ENCODE data around the gene OR52B6.
A peak's percentile ranks its signal among the peaks of the same experiment; 100 is the strongest.

OR52B6 gene

GRCh38 chr11:5605849-5606248 is 25.2 kb downstream of the OR52B6 start:
- peaks cover 0 to 8% of the 10 kb centered on the region in 2 donors for H3K4me1 Mint-ChIP-seq
- no peak overlapping the region for H3K4me3 Mint-ChIP-seq
- H3K36me3 Mint-ChIP-seq: no peaks in the 10 kb centered on the region
- DNase-seq (no peak), ATAC-seq (replicated peaks) (no peak)
- no peaks in the 10 kb centered on the region for H3K27me3 Mint-ChIP-seq
- H3K9me3 Mint-ChIP-seq: no peaks in the 10 kb centered on the region
- no peak overlapping the region for H3K27ac Mint-ChIP-seq

- peaks cover 0 to 11% of the 10 kb centered on the region in 2 donors for H3K4me1 Mint-ChIP-seq
- no peaks in the 10 kb centered on the region for H3K27me3 Mint-ChIP-seq
- no peaks in the 10 kb centered on the region for H3K36me3 Mint-ChIP-seq
- no peak overlapping the region for H3K27ac Mint-ChIP-seq
- H3K9me3 Mint-ChIP-seq: no peaks in the 10 kb centered on the region
- H3K4me3 Mint-ChIP-seq: no peak overlapping the region
- ATAC-seq (replicated peaks): no peak
- no peak for DNase-seq
Observed at GRCh38 chr11:5608808-5609207, 28.1 kb downstream of the OR52B6 start.

- Mint-ChIP-seq H3K4me1 (peaks cover 0 to 11% of the 10 kb centered on the region in 2 donors), H3K36me3 (no peaks in the 10 kb centered on the region), H3K4me3 (no peak overlapping the region), H3K27me3 (no peaks in the 10 kb centered on the region), H3K9me3 (no peaks in the 10 kb centered on the region), H3K27ac (no peak overlapping the region)
- no peak for ATAC-seq (replicated peaks)
- no peak for DNase-seq
Observed at GRCh38 chr11:5610446-5610845, 29.8 kb downstream of the OR52B6 start.

DNA sequence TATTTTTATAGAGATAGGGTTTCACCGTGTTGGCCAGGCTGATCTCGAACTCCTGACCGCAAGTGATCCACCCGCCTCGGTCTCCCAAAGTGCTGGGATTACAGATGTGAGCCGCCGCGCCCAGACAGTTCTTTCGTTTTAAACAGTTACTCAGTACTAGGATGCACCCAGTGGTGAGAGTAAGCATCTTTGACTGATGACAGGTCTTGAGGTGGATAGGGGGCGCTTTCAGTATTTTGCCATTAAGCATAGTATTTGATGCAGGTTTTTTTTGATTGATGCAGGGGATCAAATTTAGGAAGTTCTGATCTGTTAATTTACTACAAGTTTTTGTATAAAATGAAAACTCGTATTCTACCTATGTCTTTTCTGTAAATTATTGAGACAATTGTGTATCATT is 30.9 kb downstream of the OR52B6 start:
- Mint-ChIP-seq H3K4me1 (peaks cover 0 to 11% of the 10 kb centered on the region in 2 donors), H3K4me3 (no peak overlapping the region), H3K36me3 (peaks cover 0 to 2% of the 10 kb centered on the region in 2 donors), H3K27ac (no peak overlapping the region), H3K27me3 (no peaks in the 10 kb centered on the region), H3K9me3 (no peaks in the 10 kb centered on the region)
- no peak for ATAC-seq (replicated peaks)
- no peak for DNase-seq

GRCh38 chr11:5618807-5619206 is 38.1 kb downstream of the OR52B6 start:
- Mint-ChIP-seq H3K4me3 (no peak overlapping the region), H3K36me3 (peaks cover 0 to 2% of the 10 kb centered on the region in 2 donors), H3K4me1 (peaks cover 0 to 2% of the 10 kb centered on the region in 2 donors), H3K9me3 (no peaks in the 10 kb centered on the region), H3K27me3 (no peaks in the 10 kb centered on the region), H3K27ac (no peak overlapping the region)
- ATAC-seq (replicated peaks) (no peak), DNase-seq (no peak)

GRCh38 chr11:5620651-5621521 is 40.2 kb downstream of the OR52B6 start:
- no peaks in the 10 kb centered on the region for H3K27me3 Mint-ChIP-seq
- DNase-seq (no peak), ATAC-seq (replicated peaks) (no peak)
- peaks cover 0 to 2% of the 10 kb centered on the region in 2 donors for H3K36me3 Mint-ChIP-seq
- peaks cover 10 to 16% of the 10 kb centered on the region in 2 donors for H3K4me1 Mint-ChIP-seq
- no peaks in the 10 kb centered on the region for H3K9me3 Mint-ChIP-seq
- H3K4me3 Mint-ChIP-seq: no peak overlapping the region
- peak overlapping the region; percentile 14 for H3K27ac Mint-ChIP-seq

DNA sequence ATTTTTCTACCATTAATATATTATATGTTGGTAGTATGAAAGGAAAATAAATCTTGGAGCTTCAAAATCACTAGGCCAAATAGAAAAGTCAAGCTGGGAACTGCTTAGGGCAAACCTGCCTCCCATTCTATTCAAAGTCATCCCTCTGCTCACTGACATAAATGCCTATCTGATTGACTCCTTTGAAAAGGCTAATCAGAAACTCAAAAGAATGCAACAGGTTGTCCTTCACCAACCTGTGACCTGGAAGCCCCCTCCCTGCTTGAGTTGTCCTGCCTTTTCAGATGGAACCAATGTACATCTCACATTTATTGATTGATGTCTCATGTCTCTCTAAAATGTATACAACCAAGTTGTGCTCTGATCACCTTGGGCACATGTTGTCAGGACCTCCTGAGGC is 40.9 kb downstream of the OR52B6 start:
- no peaks in the 10 kb centered on the region for H3K27me3 Mint-ChIP-seq
- peaks cover 16 to 23% of the 10 kb centered on the region in 2 donors for H3K4me1 Mint-ChIP-seq
- no peak for DNase-seq
- H3K9me3 Mint-ChIP-seq: no peaks in the 10 kb centered on the region
- H3K4me3 Mint-ChIP-seq: no peak overlapping the region
- ATAC-seq (replicated peaks): no peak
- H3K36me3 Mint-ChIP-seq: peaks cover 2 to 4% of the 10 kb centered on the region in 2 donors
- H3K27ac Mint-ChIP-seq: no peak overlapping the region

DNA sequence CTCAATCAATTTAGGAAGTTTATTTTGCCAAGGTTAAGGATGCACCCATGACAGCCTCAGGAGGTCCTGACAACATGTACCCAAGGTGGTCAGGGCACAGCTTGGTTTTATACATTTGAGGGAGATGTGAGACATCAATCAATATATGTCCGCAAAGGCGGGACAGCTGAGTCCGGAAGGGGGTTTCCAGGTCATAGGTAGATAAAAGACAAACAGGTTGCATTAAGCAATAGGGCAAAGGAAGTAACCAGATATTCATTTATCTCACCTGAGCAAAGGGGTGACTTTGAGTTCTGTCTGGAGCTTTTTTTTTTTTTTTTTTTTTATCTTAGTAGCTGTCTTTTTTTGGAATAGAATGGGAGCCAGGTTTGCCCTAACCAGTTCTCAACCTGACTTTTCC is 42.1 kb downstream of the OR52B6 start:
- Mint-ChIP-seq H3K9me3 (no peaks in the 10 kb centered on the region), H3K4me1 (peaks cover 27 to 35% of the 10 kb centered on the region in 2 donors), H3K27ac (no peak overlapping the region), H3K27me3 (no peaks in the 10 kb centered on the region), H3K4me3 (peak overlapping the region in 1 of 2 donors; percentile 37), H3K36me3 (peaks cover 2 to 7% of the 10 kb centered on the region in 2 donors)
- ATAC-seq (replicated peaks) (no peak), DNase-seq (no peak)

- peak; percentile 98 to 99 for ATAC-seq (replicated peaks)
- H3K36me3 Mint-ChIP-seq: peaks cover 2 to 7% of the 10 kb centered on the region in 2 donors
- H3K4me1 Mint-ChIP-seq: peaks cover 27 to 48% of the 10 kb centered on the region in 2 donors
- peak; percentile 66 for DNase-seq
- H3K27ac Mint-ChIP-seq: peak within 1 kb of the TSS; percentile 89
- no peaks in the 10 kb centered on the region for H3K27me3 Mint-ChIP-seq
- peak within 1 kb of the TSS; percentile 79 to 89 for H3K4me3 Mint-ChIP-seq
- peaks cover 1 to 4% of the 10 kb centered on the region in 2 donors for H3K9me3 Mint-ChIP-seq
Observed at GRCh38 chr11:5624489-5625279, 44.0 kb downstream of the OR52B6 start, which contains the start of gene TRIM34. TSS of gene TRIM34 (plus strand) at chr11:5625001. CDS start at chr11:5632332, 7,331 bp downstream.

DNA sequence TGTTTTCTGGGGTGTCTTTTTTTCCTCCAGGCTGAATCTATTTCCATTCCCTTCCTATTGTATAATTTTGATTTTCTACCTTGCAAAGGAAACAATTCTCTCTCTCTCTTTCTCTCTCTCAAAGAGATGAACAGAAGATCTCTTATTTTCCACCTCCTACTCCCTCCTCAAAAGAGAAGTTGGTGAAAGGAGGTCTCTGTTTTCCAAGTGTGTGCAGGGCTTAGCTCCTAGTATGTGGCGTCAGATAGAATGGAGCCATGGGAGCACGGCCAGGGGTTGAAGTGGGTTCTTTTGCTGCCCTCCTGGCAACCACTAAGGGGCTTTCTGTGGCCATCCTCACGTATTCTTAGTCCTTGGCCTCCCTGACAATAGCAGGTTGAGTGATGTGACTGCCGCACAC is 44.6 kb downstream of the OR52B6 start:
- H3K36me3 Mint-ChIP-seq: peaks cover 4 to 9% of the 10 kb centered on the region in 2 donors
- peak overlapping the region; percentile 79 to 89 for H3K4me3 Mint-ChIP-seq
- DNase-seq (no peak), ATAC-seq (replicated peaks) (peak in 1 of 2 donors; percentile 4)
- no peaks in the 10 kb centered on the region for H3K27me3 Mint-ChIP-seq
- peaks cover 29 to 52% of the 10 kb centered on the region in 2 donors for H3K4me1 Mint-ChIP-seq
- H3K27ac Mint-ChIP-seq: peak overlapping the region; percentile 88
- H3K9me3 Mint-ChIP-seq: peaks cover 1 to 4% of the 10 kb centered on the region in 2 donors

- Mint-ChIP-seq H3K27ac (peak overlapping the region; percentile 88), H3K36me3 (peaks cover 6 to 10% of the 10 kb centered on the region in 2 donors), H3K4me3 (peak overlapping the region; percentile 79 to 89), H3K4me1 (peaks cover 33 to 59% of the 10 kb centered on the region in 2 donors), H3K27me3 (no peaks in the 10 kb centered on the region), H3K9me3 (peaks cover 1 to 4% of the 10 kb centered on the region in 2 donors)
- ATAC-seq (replicated peaks) (no peak), DNase-seq (no peak)
Observed at GRCh38 chr11:5626196-5626595, 45.5 kb downstream of the OR52B6 start.

GRCh38 chr11:5631417-5631816 is 50.7 kb downstream of the OR52B6 start:
- peaks cover 35 to 66% of the 10 kb centered on the region in 2 donors for H3K4me1 Mint-ChIP-seq
- peaks cover 32 to 39% of the 10 kb centered on the region in 2 donors for H3K36me3 Mint-ChIP-seq
- H3K9me3 Mint-ChIP-seq: peaks cover 5 to 7% of the 10 kb centered on the region in 2 donors
- H3K27me3 Mint-ChIP-seq: no peaks in the 10 kb centered on the region
- ATAC-seq (replicated peaks) (peak; percentile 42 to 44), DNase-seq (no peak)
- H3K4me3 Mint-ChIP-seq: peak overlapping the region; percentile 63 to 72
- H3K27ac Mint-ChIP-seq: peak overlapping the region; percentile 95

All from stimulated activated naive B cell treated with anti-CD40 and anti-IgM and Interleukin-4, amounts not matched to agents 10 μg/mL and 1 μg/mL and 100 μg/mL, for 72 hours (primary cell).